WERI-Rb-1 (cell line): Measurements from ENCODE around the gene CXorf66.

ENCODE experiments used
- DNase-seq: peaks from one replicate; pipeline ENCODE4 v3.0.0-alpha.2; 2020
- H3K27ac ChIP-seq: fragments of 250-450 bp; sonication (Bioruptor Pico); 2 replicates; pipeline ENCODE4 v1.5.1; 2020; ENCODE audit warnings: mild to moderate bottlenecking, moderate library complexity
- H3K27me3 ChIP-seq: fragments of 250-450 bp; sonication (Bioruptor Pico); 2 replicates; pipeline ENCODE4 v1.5.1; 2021; ENCODE audit warnings: mild to moderate bottlenecking, low read depth, moderate library complexity; ENCODE audit not compliant: insufficient read depth, severe bottlenecking
- H3K36me3 ChIP-seq: fragments of 250-450 bp; sonication (Bioruptor Pico); 2 replicates; pipeline ENCODE4 v1.5.1; 2020; ENCODE audit warnings: mild to moderate bottlenecking, moderate library complexity
- H3K4me3 ChIP-seq: 2 replicates; pipeline ENCODE4 v1.5.1; 2011; ENCODE audit warnings: low read depth, mild to moderate bottlenecking, control low read depth, low read length
- H3K9me3 ChIP-seq: fragments of 250-450 bp; sonication (Bioruptor Pico); 2 replicates; pipeline ENCODE4 v1.5.1; 2021; ENCODE audit warnings: mild to moderate bottlenecking, moderate library complexity; ENCODE audit not compliant: severe bottlenecking
- CTCF ChIP-seq: IDR thresholded peaks from 2 replicates; pipeline ENCODE4 v1.5.1; 2011; ENCODE audit warnings: low read depth, mild to moderate bottlenecking, control low read depth, inconsistent platforms, low read length

CXorf66 gene

GRCh38 chrX:139945075-139945474, 20.2 kb downstream of the CXorf66 start:
- H3K36me3 ChIP-seq = no peaks in the 10 kb centered on the region
- no peak overlapping the region for H3K27ac ChIP-seq
- H3K9me3 ChIP-seq = no peaks in the 10 kb centered on the region
- DNase-seq = no peak
- no peak overlapping the region for H3K4me3 ChIP-seq
- H3K27me3 ChIP-seq = peaks cover 34% of the 10 kb centered on the region
- TF ChIP-seq CTCF = no peak

- no peak overlapping the region for H3K4me3 ChIP-seq
- DNase-seq = no peak
Observed at GRCh38 chrX:139936259-139936658, 29.1 kb downstream of the CXorf66 start.

GRCh38 chrX:139933904-139934303, 31.4 kb downstream of the CXorf66 start:
- Histone ChIP-seq H3K4me3 (no peak overlapping the region), H3K36me3 (no peaks in the 10 kb centered on the region), H3K27ac (no peak overlapping the region), H3K27me3 (peaks cover 18% of the 10 kb centered on the region), H3K9me3 (no peaks in the 10 kb centered on the region)
- DNase-seq = no peak
- TF ChIP-seq CTCF = no peak

More at GRCh38 chrX:139936259-139936658, 29.1 kb downstream of the CXorf66 start:
- Histone ChIP-seq H3K27ac (no peak overlapping the region), H3K9me3 (no peaks in the 10 kb centered on the region), H3K36me3 (no peaks in the 10 kb centered on the region), H3K27me3 (peaks cover 21% of the 10 kb centered on the region)
- no peak for TF ChIP-seq CTCF

- Histone ChIP-seq H3K36me3 (no peaks in the 10 kb centered on the region), H3K4me3 (peak within 1 kb of the TSS; percentile 45), H3K9me3 (no peaks in the 10 kb centered on the region), H3K27me3 (peaks cover 17% of the 10 kb centered on the region), H3K27ac (peak within 1 kb of the TSS; percentile 42; the same call in 1 of the 2 replicates)
- TF ChIP-seq CTCF = no peak
- DNase-seq = peak; percentile 70
Observed at GRCh38 chrX:139932901-139933796, 32.2 kb downstream of the CXorf66 start, which contains the start of gene ATP11C. Gene ATP11C (minus strand): TSS chrX:139933053. CDS start chrX:139932042, 1,011 bp downstream.

GRCh38 chrX:139932073-139932900, 33.0 kb downstream of the CXorf66 start:
- no peaks in the 10 kb centered on the region for H3K36me3 ChIP-seq
- TF ChIP-seq CTCF = no peak
- peaks cover 17% of the 10 kb centered on the region for H3K27me3 ChIP-seq
- peak overlapping the region; percentile 45 for H3K4me3 ChIP-seq
- peak overlapping the region; percentile 42; the same call in 1 of the 2 replicates for H3K27ac ChIP-seq
- H3K9me3 ChIP-seq = no peaks in the 10 kb centered on the region
- peak; percentile 18 for DNase-seq
